Ishikawa (cell line): ENCODE data around the gene CHRDL2.

Source experiments
- CEBPB ChIP-seq: IDR thresholded peaks from 2 replicates; pipeline ENCODE4 v1.6.1; 2012
- CREB1 ChIP-seq: IDR thresholded peaks from 2 replicates; pipeline ENCODE4 v1.6.1; 2012; ENCODE audit warnings: low read depth
- EGR1 ChIP-seq: IDR thresholded peaks from 2 replicates; pipeline ENCODE4 v1.6.1; 2012
- EP300 ChIP-seq: IDR thresholded peaks from 2 replicates; pipeline ENCODE4 v1.6.1; 2012; ENCODE audit warnings: borderline replicate concordance
- FOXM1 ChIP-seq: IDR thresholded peaks from 2 replicates; pipeline ENCODE4 v1.6.1; 2012; ENCODE audit warnings: low read depth, borderline replicate concordance
- NFIC ChIP-seq: IDR thresholded peaks from 2 replicates; pipeline ENCODE4 v1.6.1; 2012
- RAD21 ChIP-seq: IDR thresholded peaks from 2 replicates; pipeline ENCODE4 v1.6.1; 2012; ENCODE audit warnings: low read depth
- TAF1 ChIP-seq: IDR thresholded peaks from 2 replicates; pipeline ENCODE4 v1.6.1; 2012; ENCODE audit warnings: low read depth, mild to moderate bottlenecking
- TCF12 ChIP-seq: IDR thresholded peaks from 2 replicates; pipeline ENCODE4 v1.6.1; 2012; ENCODE audit warnings: low read depth
- TEAD4 ChIP-seq: IDR thresholded peaks from 2 replicates; pipeline ENCODE4 v1.6.1; 2012
- YY1 ChIP-seq: IDR thresholded peaks from 2 replicates; pipeline ENCODE4 v1.6.1; 2012; ENCODE audit warnings: low read depth
- ZBTB7A ChIP-seq: IDR thresholded peaks from 2 replicates; pipeline ENCODE4 v1.6.1; 2012; ENCODE audit warnings: low read depth
- TF ChIP-seq, protein P1 (sequence below): IDR thresholded peaks from 2 replicates; pipeline ENCODE4 v1.6.1; 2012
- TF ChIP-seq, protein P2 (sequence below): IDR thresholded peaks from 2 replicates; pipeline ENCODE4 v1.6.1; 2012
- TF ChIP-seq, protein P3 (sequence below): IDR thresholded peaks from 2 replicates; pipeline ENCODE4 v1.6.1; 2012; ENCODE audit warnings: low read depth, mild to moderate bottlenecking

Gene CHRDL2

DNA sequence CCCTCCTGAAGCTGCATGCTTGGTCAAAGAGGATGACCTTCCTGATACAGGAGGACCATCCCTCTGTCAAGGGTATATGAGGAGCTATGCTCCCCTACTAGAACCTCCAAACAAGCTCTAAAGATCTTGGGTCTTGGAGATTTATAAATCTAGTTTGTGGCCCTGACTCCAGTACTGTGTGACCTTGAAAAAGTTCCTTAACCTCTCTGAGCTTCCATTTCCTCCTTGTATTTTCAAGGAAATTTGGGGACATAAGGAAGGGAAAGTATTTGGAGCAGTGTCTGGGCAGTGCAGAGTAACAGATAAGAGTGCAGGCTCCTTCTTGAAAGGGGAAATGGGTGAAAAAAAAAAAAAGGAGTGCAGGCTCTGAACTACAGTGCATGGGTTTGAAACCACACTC lies 45.9 kb downstream of the CHRDL2 start:
- TF ChIP-seq NFIC (no peak), ZBTB7A (no peak), TAF1 (no peak)

DNA sequence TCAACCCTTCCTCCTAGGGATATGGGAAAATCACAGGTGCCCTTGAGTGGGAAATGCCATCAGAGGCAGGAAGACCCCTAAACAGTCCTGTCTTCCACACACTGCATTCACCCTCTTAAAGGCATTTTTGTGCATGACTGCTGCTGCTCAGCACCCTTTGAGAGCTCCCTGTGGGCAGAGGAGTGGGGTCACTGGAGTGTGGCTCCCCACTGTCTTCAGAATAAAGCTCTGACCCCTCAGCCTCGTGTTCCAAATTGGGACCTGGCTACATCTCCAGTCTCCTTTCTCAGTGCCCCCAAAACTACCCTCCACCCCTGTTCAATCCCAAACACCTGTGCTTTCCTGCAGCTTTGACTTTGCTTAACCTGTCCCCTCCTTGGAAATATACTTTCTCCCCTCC lies 46.6 kb downstream of the CHRDL2 start:
- TF ChIP-seq, protein P1, sequence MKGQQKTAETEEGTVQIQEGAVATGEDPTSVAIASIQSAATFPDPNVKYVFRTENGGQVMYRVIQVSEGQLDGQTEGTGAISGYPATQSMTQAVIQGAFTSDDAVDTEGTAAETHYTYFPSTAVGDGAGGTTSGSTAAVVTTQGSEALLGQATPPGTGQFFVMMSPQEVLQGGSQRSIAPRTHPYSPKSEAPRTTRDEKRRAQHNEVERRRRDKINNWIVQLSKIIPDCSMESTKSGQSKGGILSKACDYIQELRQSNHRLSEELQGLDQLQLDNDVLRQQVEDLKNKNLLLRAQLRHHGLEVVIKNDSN: no peak
- TF ChIP-seq RAD21 (no peak), TEAD4 (no peak), FOXM1 (no peak), EGR1 (no peak), YY1 (no peak)

DNA sequence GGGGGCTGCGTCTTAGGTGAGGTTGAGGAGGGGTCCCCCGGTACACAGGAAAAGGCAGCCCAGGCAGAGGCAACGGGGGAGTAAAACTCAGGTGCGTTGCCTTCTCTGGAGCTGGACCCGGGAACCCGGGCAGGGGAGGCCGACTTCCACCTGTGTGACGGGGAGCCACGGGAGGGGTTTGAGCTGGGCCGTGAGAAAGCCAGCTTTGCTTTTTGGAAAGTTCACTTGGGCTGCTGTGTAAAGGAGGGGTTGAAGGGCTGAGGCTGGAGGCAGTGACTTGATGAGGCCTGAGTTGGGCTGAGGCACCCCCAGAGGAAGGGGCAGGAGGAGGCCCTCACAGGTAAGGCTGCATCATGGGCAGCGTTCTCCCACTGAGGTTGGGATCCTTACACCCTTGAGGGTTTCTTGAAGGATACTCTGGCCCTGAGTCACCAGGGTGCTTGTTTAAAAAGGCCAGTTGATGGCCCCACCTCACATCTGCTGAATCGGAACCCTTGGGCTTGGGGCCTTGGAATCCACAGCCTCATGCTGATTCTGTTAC lies 47.2 kb downstream of the CHRDL2 start:
- no peak for TF ChIP-seq YY1
- TF ChIP-seq, protein P2, sequence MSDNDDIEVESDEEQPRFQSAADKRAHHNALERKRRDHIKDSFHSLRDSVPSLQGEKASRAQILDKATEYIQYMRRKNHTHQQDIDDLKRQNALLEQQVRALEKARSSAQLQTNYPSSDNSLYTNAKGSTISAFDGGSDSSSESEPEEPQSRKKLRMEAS: no peak

DNA sequence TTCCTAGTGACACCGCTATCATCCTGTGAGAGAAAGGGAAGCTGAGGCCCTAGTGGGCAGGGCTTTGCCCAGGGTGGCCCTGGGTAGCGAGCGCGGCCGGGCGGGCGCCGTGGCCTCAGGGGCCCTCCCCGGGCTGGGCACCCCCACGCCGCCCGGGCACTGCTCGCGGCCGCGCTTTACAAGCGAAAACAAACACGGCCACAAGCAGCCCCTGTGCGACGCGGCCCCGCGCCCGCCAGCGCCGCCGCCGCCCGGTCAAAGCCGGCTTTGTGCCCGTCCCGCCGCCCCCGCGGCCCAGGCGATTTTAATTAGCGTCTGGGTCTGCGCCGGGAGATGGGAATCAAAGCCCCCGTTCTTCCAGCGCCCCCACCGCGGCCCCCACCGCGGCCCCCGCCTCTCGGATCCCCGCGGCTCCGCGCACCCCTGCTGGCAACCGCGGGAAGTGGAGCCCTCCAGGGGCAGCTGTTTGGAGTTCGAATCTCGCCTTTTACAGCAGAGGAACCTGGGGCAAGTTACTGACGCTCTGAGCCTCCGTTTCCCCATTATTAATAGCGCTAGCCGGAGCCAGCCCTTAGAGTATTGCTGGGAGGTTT lies 47.9 kb downstream of the CHRDL2 start:
- no peak for TF ChIP-seq FOXM1
- TF ChIP-seq, protein P3, sequence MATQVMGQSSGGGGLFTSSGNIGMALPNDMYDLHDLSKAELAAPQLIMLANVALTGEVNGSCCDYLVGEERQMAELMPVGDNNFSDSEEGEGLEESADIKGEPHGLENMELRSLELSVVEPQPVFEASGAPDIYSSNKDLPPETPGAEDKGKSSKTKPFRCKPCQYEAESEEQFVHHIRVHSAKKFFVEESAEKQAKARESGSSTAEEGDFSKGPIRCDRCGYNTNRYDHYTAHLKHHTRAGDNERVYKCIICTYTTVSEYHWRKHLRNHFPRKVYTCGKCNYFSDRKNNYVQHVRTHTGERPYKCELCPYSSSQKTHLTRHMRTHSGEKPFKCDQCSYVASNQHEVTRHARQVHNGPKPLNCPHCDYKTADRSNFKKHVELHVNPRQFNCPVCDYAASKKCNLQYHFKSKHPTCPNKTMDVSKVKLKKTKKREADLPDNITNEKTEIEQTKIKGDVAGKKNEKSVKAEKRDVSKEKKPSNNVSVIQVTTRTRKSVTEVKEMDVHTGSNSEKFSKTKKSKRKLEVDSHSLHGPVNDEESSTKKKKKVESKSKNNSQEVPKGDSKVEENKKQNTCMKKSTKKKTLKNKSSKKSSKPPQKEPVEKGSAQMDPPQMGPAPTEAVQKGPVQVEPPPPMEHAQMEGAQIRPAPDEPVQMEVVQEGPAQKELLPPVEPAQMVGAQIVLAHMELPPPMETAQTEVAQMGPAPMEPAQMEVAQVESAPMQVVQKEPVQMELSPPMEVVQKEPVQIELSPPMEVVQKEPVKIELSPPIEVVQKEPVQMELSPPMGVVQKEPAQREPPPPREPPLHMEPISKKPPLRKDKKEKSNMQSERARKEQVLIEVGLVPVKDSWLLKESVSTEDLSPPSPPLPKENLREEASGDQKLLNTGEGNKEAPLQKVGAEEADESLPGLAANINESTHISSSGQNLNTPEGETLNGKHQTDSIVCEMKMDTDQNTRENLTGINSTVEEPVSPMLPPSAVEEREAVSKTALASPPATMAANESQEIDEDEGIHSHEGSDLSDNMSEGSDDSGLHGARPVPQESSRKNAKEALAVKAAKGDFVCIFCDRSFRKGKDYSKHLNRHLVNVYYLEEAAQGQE: no peak

DNA sequence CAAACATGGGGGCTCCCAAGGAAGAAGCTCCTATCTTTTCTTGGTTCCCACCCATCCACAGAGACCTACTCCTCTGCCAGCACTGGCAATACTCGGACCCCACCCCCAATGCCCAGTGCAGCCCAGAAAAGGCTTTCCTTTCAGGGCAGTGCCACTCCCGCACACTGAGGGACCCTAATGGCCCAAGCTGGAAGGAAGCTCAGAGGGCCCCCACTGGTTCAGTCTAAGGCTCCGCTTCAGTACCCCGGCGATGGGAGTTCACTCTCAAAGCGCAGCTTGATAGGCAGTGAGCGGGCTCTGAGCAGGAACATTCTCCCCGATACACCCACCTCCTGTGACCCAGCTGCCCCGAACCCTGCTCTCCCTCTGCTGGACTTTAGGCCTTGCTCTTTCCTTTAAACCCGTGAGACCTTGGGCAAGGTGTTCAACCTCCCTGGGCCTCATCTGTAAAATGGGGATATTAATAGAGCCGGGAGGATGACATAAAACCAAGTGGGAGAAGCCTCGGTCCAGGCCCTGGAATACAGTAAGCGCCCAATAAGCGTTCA lies 48.4 kb downstream of the CHRDL2 start:
- TF ChIP-seq TAF1: no peak
- no peak for TF ChIP-seq ZBTB7A
- TF ChIP-seq FOXM1: no peak
- TF ChIP-seq CEBPB: no peak
- TF ChIP-seq, protein P2: no peak
- no peak for TF ChIP-seq NFIC

DNA sequence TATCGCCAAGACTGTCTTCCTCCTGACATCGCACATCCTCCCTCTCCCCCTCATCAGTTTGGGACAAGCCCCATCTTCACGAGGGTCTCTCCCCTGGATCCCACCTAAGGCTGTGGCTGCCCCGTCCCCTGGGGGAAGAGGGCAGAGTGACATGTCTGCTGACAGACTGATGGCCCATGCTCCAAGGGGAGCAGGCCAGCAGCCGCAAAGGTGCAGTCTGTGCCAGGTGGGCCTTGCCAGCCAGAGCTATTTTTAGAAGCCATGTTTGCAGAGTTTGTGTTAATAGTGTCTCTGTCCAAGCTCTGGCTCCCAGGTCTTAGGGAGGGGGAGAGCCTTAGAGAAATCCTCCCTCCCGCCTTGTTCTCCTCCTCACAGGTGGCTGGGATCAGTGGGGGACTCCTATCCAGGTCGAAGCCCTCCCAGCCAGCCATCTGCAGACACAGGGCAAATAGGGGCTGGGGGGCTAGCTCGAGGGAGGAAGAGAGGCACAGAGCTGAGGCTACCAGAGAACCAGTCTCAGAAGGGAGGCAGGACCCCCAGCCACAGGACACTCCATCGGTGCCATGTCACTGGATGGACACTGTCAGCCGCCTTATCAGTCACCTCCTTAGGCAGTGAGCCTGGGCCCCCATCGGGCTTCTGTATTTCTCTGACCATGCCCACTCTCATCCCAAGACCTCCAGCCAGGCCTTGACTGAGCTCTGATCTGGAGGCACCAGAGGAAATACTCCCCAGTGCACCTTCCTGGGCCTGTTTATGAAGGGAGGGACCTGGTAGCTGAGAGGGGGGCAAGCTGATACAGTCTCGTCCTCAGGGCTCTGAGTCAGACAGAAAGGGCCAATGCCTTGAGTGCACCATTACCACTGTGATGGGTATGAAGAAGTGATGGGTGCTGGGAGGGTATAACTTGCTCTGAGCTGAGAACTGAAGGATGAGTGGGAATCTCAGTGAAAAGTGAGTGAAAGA lies 49.3 kb downstream of the CHRDL2 start:
- no peak for TF ChIP-seq RAD21
- TF ChIP-seq ZBTB7A: no peak
- TF ChIP-seq, protein P1: no peak
- TF ChIP-seq YY1: no peak
- no peak for TF ChIP-seq FOXM1
- no peak for TF ChIP-seq TEAD4
- no peak for TF ChIP-seq TAF1
- TF ChIP-seq, protein P2: no peak
- no peak for TF ChIP-seq EP300
- TF ChIP-seq NFIC: no peak

DNA sequence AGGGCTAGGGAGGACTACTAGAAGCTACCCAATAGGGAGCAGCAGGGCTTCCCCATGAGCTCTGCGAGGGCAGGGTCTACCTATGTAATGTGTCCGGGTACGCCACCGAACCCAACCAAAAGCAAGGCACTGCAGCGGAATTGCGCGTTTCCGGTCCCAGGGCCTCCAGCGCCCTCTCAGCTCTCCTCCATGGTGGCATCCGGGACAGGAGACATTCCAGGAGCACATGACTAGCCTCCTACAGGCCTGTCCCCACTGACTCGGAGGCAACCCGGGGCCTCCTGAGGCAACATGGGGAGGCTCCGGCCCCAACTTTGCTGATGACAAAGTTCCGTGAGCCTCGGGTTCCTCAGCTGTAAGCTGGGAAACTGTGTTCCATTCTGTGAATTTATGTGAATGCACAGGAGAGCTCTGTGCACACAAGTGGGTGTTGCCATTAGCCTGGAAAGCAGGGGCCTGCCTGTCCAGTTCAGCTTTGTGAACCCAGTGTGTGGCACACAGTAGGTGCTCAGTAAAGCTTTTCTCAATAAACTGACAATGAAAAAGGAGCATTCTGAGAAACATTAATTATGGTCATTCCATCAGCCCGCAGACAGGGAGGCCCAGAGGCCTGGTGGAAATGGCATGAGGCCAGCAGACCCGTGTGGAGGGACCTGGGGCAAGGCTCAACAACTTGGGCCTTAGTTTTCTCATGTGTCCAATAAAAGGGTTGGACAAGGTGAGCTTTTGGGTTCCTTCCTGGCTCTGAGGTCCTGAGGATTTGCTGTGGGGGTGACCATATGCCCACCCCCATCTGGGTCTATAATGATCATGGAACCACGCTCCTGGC lies 50.3 kb downstream of the CHRDL2 start:
- TF ChIP-seq TCF12: no peak
- no peak for TF ChIP-seq YY1
- no peak for TF ChIP-seq TAF1
- TF ChIP-seq, protein P3: no peak
- no peak for TF ChIP-seq CREB1
- no peak for TF ChIP-seq TEAD4
- TF ChIP-seq, protein P2: no peak
- TF ChIP-seq EP300: no peak
- TF ChIP-seq ZBTB7A: no peak
- no peak for TF ChIP-seq EGR1
- no peak for TF ChIP-seq FOXM1
- TF ChIP-seq CEBPB: no peak
